ENCODE results near the gene GDI1.
A peak's percentile ranks its signal among the peaks of the same experiment; 100 is the strongest.

The GDI1 gene

DNA sequence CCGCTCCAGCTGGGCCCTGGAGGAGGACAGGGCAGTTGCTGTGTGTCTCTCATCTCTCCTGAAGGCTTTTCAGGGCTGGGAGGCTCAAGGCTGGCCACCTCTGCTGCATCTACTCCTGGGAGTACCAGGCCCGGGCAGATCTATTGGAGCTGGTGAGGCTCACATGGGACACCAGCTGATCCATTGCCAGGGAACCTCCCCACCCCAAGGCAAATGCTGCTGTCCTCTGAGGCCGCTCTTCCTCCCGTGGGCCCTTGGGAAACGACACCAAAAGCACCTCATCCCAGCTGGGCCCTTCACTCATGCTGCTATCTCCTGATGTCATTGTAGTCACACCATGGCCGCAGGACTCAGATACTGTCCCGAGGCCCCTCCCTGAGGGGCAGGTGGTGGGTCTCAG is 45.8 kb downstream of the GDI1 start:
- DNase-seq (ENCODE audit: low read depth): no peak

DNA sequence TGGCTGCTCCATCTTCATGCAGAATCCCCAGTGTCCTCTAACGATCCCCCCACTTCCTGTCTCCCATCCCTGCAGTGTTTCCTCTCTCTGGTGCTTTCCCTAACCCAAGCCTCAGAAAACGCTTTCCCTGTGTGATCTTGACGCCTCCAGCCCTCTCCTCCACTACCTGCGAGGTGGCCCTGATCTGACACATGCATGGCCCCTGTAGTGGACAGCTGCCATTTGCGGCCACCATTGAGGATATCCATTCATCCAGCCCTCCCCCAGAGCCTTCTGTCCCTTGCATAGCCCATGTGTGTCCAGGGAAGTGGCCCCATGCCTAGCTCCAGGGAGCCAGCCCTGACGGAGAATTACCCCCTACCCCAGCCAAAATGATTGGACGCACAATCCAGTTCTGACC is 46.4 kb downstream of the GDI1 start:
- DNase-seq (ENCODE audit: low read depth): no peak

DNA sequence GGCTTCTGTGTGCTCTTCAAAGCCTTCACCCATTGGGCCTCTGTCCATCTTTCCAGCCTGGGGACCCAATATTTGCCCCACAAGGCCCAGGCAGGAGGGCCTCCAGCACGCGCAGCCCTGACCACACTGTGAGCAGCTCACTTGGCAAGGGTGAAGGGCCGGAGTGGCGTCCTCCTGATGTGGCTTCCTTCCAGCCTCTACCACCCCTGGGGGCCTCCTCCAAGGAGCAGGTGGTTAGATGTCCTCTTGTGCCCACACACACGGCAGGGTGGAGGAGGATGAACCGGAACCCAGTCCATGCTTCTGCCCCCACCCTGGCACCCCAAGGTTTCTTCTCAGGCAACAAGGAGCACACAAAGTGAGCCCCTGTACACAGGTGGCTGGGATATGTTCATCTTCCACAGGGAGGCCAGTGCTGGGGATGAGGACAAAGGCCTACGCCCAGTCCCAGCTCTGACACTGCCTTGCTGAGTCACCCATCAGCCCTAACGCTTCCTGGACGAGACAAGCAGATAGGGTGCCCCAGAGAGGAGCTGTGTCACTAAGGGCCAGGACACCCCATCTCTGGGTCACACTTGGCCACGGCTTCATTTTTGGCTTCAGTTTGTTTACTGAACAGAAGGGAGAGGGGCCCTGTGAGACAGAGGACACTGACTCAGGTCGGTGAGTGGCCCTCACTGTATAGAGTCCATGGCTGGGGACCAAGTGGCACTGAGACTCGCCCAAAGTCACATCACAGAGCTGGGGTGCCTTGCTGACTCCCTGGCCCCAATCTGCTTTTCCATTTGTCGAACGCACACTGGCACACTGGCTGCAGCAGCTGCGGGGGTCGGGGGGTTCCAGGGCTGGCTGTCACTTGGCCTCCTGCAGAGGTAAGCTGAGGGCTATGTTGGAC is 47.5 kb downstream of the GDI1 start:
- DNase-seq (ENCODE audit: low read depth): peak; percentile 49

DNA sequence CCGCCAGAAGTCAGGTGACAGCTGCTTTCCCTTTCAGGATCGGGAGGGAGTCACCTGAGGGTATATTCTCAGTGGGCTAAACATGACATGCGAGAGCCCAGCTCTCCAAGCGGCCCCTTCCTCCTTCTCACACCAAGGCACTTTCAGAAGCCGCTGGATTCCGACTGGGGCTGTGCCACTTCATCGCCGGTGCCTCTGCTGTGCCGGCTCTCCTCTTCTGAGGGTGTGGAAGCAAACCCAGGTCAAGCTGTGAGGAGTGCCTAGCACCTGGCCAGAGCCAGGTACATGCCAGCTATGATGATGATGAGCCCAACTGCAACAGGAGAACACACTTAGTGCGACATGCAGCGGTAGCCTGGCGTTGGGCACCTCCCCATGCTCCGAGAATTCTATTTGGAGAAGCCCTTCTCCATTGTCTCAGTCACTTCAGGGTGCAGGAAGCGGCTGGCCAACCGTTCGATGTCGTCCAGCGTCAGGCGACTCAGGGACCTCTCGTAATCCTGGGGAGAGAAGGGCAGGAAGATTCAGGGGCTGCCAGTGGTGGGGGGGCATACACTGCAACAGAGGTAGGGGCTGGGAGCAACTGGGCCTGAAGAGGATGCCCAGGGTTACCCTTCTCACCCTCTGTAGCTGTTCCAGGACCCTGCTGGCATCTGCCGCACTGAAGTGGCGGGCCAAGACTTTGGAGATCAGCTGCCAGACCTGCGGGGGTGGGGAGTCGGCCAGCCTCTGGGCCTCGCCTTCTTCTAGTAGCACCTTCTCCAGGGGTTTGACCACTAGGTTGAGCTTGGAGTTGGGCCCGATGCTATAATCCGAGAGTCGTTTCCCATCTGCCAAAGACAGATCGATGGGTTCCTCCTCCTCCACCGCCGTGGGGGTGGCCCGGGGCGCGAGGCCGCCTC is 48.4 kb downstream of the GDI1 start:
- DNase-seq (ENCODE audit: low read depth): no peak

DNA sequence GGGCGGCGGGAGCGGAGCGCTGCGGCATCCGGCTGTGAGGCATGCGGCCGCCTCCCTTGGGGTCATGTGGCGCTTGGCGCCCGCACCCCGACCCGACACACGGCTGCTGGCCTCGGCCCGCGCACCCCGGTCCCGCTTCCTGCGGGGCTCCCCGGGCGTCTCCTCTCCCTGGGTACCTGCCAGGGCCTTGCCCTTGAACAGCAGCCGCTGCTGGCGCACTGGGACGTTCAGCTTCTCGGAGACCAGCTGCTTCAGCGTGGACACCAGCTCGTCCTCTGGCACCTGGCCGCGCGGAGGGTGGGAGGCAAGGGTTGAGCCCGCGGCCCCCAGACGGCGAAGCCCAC is 49.1 kb downstream of the GDI1 start:
- DNase-seq (ENCODE audit: low read depth): peak; percentile 43

DNA sequence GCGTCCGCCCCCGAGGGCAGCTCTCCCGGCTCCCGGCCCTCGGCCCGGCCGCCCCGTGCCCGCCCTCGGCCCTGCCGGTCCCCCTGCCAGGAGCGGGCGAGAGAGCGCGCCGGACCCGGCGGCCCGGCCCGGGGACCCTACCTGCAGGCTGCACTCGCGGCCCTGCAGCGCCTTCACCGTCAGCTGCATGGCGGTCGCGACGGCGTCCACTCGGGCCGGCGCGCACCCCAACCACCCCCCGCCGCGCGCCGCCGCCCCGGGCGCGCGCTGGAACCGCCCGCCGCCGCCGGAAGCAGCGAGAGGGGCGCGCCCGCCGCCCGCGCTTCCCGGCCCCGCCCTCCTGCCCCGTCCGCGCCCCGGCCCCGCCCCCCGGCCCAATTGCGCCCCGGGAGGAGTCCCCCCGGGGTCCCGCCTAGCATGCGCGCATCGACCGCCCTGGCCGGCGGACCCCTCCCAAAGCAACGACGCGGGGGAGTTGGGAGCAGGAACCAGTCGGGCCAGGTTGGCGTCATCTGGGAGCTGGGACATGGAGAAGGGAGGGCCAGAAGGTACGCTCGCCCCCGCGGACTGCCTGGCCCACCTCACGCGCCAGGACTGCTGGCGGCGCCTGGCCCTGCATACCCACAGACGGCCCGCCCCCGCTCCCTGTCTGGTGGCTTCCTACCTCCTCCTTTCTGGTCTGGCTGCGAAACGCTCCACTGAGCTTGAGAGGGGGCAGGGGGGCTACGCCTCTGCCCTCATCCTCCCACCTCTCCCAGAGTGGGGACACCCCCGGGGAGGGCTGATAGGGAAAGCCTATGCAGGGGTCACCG is 49.6 kb downstream of the GDI1 start, which contains the start of gene UBL4A:
UBL4A (minus strand) TSS at position 220 of the 812 bp plus-strand sequence; CDS start at position 189, 31 bp downstream.
- peak; percentile 58 for DNase-seq (ENCODE audit: low read depth)

DNA sequence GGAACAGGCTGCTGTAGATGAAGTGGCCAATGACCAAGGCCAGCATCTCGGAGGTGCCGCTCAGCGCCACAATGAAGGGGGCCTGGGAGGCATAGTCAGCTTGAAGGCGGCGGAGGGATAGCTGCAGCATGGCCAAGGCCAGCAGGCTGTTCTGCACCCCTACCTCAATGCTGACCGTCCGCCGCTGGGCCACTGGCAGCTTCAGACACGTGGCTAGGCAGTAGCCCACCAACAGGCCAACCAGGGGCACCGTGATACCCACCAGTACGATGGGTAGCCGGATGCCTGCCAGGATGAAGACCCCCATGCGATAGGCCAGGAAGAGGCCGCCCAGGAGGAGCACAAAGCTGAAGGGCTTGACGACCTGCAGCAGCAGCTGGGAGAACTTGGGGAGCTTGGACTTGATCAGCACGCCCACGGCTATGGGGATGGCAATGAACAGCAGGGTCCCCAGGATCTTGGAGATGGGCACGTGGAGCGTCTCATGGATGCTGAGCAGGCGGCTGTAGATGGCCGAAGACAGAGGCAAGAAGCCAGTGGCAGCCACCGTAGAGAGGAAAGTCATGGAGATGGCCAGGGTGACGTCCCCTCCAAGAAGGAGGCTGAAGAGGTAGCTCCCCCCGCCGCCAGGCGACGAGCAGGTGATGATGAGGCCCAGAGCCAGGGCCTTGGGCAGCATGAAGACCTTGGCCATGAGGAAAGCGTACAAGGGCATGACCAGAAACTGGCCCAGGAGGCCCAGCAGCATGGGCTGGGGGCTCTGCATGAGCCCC is 50.8 kb downstream of the GDI1 start:
- no peak for DNase-seq (ENCODE audit: low read depth)

DNA sequence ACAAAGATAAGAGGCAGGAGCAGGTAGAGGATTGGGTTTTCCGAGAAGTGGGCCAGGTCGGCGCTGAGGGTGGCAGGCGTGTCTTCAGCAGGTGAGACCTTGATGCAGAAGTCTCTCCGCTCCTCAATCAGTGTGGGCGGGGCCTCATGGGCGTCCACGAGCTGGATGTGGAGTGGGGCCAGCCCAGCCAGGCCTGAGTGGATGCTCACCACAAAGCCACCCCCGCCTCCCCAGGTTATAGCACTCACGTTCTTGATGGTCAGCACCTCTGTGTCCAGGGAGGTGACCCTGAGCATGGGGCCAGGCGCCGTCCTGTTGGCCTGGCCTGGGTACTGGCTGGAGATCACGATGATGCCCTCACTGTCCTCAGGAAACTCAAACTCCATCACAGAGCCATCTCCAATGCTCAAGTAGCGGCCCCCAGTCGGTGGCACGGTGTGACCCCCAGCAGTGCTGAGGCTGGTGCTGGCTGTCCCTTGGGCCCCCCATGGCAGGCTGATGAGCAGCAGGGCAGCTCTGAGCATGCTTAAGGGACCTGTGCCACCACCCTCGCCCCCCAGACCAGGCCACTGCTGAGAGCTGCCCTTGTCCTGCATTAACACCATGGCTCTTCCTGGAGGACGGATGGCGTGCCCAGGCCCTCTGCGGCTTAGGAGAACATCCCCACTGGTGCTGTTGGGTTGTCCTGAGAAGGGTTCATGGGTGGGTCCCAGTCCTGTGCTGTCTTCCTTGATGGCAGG is 51.6 kb downstream of the GDI1 start:
- DNase-seq (ENCODE audit: low read depth): no peak

DNA sequence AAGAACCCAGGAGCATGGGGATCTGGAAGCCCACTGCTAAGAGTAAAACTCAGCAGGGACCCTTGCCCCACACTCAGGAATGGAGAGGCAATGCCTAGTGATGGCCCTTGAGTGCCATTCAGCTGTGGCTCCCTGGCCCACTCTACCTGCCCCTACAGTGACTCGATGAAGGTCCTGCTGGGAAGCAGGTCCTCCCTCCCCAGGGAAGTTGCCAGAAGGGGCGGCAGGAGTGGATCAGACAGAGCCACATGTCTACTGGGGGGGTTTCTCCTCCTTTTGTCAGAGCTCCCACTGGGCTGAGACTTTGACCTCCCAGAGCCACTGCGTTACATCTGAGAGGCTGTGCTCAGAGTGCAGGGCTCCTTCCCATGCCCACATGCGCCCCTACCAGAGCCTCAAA is 52.2 kb downstream of the GDI1 start:
- DNase-seq (ENCODE audit: low read depth): no peak

DNA sequence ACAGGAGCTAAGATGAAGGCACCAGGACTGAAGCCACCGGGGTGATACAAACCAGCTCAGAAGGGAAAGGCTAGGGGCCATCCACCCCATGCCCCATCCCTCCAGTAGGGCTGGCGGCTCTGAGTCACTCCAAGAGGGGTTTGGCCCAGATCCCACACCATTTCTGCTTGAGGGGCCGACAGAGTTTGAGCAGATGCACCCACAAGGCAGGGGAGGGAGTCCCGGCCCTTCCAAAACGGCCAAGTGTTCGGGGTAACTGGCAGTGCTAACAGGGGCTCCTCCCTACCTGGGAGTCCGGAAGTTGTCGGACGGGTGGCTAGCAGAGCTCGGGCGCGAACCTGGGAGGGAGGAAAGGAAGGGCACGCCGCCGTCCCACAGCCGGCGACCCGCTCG is 53.1 kb downstream of the GDI1 start:
- peak; percentile 70 for DNase-seq (ENCODE audit: low read depth)

DNA sequence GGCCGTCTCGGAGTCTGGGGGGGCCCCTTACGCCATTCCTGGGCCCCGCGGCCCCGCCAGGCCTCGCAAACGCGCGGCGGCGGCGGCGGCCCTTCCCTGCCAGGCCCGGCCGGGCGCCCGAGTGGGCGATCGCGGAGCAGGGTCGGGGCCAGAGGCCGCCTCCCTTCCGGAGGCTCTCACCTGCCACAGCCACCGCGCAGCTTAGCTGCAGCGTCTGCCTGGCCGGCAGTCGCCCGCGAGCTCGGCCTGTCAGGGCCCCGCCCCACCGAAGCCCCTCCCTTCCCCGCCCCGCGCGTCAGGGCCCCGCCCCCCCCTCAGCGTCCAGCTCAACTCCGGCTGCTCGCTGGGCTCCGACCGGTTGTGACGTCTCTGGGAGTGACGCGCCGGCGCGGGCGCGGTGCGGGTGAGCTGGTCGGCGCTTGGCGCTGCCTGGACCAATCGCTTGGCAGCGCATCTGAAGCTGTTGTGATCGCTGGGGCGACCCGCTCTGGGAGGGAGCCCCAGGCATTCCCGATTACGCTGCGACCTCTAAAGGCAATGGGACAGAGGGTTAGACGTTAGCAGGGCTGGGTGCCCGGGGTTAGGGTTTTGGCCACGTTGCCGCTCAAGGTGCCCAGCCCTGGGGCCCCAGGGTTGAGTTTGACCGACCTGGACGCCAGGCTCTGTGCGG is 53.6 kb downstream of the GDI1 start, which contains the start of gene SLC10A3:
SLC10A3 (minus strand) TSS at position 216 of the 670 bp plus-strand sequence. CDS start 1,689 bp downstream, outside the sequence.
- DNase-seq (ENCODE audit: low read depth): peak; percentile 92
